HK-2 (cell line): ENCODE data around the gene ALG3.
A peak's percentile ranks its signal among the peaks of the same experiment; 100 is the strongest.

Experiments
- DNase-seq: peaks from one replicate; pipeline ENCODE4 v3.0.0-alpha.2; 2018; ENCODE audit not compliant: unreplicated experiment

ALG3 gene

DNA sequence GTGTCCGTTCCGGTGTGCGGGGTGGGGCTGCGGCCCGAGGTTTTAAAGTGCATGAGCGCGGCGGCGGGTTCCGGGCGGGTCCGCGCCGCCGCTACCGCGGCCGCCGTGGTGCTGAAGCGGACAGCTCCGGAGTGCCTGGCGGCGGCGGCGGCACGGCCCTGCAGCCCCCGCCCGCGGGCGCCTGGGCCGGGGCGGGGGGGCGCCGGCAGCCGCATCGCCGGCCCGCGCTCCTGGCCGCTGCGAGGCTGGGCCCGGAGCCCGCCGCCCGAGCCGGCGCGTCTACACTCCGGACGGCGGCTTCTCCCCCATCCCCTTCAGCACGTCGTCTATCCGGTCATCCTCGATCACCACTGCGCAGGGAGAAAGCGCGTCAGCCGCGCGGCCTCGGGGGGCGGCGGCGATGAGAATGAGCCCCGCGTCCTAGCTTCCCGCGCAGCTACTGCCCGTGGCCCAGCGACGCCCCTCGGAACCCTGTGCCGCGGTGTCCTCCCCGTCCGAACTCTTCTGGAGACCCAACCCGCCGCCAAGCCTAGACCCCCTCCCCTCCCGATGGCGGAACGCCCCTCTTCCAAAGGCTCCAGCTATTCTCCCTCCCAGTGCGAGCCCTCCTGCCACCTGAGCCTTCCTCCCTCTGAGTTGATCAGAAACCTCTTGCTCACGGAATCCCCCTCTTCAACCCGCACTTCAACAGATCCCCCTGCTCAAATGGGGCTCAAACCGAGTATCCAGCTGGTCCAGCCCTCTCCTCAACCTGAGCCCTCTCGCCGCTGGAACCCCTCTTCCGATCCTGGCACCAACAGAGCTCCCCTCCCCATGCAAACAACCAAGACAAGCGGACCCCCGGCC lies 11.3 kb upstream of the ALG3 start:
- DNase-seq, result no peak

DNA sequence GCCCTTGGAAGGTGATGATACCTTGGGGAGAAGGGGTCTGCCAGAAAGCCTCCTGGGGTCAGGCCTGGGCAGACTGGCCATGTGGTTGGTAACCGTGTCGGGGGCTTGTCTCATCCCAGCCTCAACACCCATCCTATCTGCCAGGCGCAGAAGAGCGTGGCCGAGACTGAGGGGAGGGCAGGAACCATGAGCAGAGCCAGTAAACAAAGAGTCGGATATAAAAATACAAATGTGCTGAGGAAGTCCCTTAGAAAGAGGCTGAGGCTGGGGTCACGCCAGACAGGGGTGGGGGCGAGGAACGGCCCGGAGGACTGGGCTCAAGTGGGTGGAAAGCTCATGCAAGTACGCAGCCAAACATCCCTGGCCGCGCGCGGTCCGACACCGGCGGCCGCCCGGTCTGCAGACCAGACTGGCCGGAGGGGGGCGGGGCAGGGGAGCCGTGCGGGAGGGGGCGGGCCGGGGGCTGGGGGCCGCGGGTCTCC lies 10.7 kb upstream of the ALG3 start:
- DNase-seq, result no peak

DNA sequence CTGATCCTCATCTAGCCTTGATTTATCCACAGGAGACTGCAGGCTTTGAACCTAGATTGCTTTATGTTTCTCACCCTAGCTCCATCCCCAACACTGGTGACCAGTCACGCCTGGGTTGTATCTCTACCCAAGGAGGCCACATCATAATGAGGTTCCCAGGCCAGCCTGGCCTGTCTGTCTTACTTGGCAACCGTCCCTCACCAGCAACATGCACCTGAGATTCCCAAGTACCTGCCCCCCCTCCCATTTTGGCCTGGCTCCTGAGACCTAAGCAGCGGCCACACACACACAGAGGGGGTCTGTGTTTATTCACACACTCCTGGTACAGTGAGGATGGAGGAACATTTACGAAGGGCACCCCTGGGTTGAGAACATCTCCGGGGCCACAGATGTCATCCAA lies 10.2 kb upstream of the ALG3 start:
- no peak for DNase-seq

DNA sequence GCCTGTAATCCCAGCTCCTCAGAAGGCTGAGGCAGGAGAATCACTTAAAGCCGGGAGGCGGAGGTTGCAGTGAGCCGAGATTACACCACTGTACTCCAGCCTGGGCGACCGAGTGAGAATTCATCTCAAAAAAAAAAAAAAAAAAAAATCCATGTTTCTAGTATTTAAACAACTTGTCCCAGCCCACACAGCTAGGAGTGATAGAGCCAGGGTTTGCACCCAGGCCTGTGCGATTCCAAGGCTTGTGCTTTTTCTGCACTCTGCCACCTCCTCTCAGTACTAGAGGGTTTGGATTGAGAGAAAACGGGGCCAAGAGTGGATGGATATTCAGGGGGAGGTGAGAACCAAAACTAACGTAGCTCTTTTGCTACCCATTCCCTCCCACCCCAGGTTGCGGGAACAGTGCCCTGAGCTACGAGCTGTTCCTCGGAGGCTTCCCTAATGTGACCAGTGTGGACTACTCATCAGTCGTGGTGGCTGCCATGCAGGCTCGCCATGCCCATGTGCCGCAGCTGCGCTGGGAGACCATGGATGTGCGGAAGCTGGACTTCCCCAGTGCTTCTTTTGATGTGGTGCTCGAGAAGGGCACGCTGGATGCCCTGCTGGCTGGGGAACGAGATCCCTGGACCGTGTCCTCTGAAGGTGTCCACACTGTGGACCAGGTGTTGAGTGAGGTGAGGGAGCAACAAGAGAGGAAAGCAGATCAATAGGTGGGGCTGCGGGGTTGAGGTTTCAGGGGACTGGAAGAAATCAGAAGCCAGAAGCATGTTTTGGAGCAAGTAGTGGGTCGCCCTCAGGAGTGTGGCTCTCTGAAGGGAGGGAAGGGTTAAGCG lies 8.5 kb upstream of the ALG3 start:
- DNase-seq, result no peak

DNA sequence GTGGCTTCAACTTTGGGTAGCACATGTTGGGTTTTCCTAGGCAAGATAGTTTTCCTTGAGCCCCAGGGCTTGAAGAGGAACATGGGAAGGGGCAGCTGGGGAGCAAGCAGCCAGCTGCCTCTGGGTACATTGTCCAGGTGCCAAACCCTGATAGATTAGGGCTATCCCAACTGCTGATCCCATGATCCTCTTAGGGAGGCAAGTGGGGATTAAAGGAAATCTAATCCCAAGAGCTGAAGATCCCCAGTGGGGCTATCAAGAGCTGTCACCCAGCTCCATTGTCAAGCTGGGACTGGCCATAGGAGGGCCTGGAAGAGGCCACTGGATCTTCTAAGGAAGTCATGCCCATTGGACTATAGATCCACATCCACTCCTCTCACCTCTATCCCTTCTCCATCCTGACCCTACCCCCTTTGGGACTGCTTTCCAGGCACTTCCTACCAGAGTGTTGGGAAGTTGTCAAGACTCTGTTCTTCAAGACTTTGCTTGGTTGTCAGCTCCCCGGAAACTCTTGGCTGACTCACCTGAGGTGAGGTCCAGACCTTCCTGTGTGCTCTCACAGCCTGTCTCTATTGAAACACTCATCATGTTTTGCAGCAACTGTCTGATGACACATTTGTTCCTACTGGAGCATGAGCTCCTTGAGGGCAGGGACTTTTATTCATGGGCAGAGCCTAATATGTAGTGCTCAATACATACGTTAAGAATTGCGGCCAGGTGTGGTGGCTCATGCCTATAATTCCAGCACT lies 6.7 kb upstream of the ALG3 start:
- no peak for DNase-seq

DNA sequence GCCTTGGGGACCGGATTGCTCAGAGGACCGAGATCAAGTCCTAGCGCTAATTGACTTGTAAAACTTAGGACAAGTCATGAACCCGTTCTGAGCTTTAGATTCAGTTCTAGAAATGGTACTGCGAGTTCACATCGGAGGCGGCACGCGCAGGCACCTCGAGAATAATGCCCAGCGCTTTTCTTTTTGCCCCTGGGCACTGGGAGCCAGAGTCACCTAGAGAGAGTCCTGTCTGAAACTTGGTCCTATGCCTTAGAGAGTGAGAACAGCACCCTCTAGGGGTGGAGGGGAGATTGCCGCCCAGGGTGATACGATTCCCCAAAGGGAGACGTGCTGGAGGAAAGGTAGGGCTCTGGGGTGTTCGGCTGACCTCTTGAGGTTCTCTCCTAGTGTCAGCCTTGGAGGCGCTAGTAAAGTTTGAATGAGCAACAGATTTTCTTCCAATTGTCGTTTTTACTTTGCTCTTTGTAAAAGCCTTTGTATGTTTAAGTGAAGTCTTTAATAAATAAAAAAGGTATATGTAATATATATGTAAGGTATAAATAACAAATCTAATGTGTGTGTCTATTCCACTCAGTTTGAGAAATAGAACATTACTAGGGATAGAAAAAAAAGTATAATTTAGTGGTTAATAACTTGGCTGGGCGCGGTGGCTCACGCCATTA lies 1.5 kb upstream of the ALG3 start:
- peak; percentile 97 for DNase-seq

DNA sequence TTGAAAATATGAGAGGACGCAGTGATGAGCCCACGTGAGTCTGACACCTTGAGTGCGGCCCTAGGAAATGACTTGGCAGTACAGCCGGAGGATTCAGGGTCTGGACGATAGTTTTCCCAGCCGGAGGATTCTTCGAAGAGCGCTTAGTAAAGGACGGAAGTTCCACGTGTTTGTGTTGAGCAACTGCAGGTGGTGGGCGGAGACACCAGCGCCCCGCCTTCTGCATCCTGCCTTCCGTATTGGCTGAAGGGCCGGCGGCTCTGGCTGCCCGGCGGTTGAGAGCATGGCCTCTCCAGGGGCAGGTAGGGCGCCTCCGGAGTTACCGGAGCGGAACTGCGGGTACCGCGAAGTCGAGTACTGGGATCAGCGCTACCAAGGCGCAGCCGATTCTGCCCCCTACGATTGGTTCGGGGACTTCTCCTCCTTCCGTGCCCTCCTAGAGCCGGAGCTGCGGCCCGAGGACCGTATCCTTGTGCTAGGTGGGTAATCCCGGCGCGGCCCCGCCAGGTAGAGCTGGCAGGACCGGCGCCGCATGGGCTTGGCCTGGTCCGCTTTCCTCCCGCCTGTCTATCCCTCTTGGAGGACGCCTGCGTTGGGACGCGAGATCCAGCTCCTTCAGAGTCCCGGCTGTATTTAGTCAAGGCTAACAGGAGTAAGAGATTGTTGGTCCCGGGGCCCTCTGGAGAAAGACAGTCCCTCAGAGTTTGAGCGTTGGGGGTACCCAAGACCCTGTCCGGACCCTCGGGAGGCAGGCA lies 827 bp upstream of the ALG3 start, which contains the start of gene EEF1AKMT4:
TSS of gene EEF1AKMT4 (plus strand) at position 261 of the 755 bp plus-strand sequence. CDS start at position 284, 23 bp downstream.
- peak; percentile 96 for DNase-seq

DNA sequence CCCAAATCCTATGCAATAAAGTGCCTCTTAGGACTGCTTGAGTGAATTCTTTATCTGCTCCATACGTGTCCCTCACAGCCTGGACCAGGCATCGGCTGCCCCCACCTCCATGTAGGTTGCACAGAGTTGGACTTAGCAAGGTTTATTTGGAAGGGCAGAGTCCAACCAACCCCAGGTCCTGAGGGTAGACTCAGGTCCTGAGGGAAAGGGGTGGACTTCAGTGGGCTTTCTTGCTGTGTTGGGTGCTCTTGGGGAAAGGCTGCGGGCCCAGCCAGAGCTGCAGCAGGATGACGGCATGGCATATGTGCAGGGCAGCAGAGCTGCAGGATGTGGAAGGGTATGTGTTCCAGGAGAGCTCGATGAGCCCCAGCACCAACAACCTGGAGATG lies 6.5 kb downstream of the ALG3 start:
- no peak for DNase-seq

DNA sequence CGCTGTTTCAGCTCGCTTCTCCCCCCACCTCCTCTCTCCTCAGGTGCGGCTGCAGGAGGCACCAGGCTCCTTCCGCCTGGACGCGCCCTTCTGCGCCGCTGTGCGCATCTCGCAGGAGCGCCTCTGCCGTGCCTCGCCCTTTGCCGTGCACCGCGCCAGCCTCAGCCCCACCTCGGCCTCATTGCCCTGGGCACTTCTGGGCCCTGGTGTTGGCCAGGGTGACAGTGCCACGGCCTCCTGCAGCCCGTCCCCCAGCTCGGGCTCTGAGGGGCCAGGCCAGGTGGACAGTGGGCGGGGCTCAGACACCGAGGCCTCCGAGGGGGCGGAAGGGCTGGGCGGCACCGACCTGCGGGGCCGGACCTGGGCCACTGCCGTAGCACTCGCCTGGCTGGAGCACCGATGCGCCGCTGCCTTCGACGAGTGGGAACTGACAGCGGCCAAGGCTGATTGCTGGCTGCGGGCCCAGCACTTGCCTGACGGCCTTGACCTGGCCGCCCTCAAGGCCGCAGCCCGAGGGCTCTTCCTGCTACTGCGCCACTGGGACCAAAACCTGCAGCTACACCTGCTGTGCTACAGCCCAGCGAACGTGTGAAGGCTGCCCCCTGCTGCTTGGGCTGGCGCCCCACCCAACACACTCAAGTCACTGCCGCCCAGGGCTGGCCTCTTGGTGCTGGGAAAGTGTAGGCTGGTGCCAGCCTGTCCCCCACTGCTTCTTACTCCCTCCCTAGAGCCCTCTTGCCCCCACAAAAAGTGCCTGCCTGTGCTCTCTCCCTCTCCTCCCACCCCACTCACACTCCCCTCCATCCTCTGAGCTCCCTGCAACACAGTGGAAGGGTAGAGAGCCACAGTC lies 7.1 kb downstream of the ALG3 start:
- no peak for DNase-seq

DNA sequence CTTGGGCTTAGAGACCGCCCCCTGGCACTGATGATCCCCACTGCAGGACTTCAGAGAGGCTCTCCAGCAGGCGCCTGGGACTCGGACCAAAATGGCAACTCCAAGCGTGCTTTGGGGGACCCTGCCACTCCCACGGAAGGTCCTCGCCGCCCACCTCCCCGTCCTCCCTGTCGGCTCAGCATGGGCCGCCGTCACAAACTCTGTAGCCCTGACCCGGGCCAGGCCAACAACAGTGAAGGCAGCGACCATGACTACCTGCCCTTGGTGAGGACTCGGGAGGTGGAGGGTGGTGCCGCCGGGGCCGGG lies 7.7 kb downstream of the ALG3 start:
- no peak for DNase-seq

DNA sequence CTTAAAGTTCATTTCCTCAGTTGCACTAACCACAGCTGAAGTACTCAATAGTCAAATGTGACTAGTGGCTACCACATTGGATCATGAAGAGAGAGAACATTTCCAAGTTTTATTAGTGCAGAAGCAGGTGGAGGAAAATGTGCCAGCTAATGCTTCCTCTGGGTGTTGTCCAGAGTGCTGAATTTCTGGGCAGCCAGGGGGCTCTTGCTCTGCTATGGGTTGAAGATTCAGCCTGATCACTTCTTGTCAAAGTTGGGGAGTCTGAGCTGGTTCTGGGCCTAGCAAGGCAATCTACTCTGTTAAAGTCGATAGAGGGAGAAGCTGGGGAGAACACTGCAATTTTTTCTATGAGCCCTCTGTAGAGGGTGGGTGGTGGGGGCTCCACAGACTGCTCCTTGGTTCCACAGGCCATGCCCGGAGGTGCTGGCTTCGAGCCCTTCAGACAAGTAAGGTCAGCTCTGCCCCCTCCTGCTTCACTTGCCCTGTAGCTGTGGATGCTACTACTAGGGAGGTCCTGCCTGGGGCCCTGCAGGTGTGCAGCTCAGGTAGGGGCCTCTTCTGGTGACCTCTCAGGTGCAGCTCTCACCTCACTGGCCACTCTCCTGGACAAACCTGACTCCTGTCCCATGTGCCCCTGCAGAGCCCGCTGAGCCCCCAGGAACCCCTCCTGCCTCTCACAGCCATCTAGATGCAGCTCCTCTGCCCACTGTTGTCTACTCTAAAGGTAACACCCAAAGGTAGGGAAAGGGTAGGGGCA lies 8.2 kb downstream of the ALG3 start:
- DNase-seq, result no peak

DNA sequence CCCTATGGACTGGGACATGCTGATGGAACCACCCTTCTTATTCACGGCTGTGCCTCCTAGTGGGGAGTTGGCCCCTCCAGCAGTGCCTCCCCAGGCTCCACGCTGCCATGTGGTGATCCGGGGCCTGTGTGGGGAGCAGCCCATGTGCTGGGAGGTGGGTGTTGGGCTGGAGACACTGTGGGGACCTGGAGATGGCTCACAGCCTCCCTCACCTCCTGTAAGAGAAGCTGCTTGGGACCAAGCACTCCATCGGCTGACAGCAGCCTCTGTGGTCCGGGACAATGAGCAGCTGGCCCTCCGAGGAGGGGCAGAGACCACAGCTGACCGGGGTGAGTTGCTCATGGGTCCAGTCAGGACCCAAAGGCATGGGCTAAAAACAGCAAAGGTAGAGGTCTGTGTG lies 9.1 kb downstream of the ALG3 start:
- no peak for DNase-seq

DNA sequence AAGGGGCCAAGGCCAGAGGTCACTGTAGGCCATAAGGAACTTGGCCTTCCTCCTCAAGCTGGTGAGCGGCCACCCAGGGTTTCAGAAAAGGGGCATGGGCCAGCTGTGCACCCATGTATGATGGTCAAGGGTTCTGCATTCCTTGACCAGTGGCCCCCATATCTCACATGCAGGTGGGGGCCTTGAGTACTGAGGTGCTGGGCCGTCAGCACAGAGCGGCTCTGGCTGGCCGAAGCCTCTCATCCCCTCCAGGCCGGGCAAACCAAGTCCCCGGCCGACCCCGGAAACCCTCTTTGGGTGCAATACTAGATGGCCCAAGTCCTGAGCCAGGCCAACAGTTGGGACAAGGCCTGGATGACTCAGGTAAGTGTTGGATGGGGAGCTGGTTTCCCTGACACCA lies 9.5 kb downstream of the ALG3 start:
- no peak for DNase-seq

DNA sequence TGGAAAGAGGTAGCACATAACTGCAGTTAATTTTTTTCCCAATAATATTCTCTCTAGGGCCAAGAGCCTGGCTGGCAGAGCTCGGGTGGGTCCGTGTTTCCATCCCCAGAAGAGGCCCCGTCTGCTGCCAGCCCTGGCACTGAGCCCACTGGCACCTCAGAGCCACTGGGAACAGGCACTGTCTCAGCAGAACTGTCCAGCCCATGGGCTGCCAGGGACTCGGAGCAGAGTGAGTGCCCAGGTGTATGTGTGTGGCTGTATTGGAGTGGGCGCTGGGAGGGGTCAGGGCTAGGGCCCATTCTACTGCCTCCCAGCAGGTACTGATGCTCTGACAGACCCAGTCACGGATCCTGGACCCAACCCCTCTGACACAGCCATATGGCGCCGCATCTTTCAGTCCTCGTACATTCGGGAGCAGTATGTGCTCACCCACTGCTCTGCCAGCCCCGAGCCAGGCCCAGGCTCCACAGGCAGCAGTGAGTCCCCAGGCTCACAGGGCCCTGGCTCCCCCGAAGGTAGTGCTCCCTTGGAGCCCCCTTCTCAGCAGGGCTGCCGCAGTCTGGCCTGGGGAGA lies 10.4 kb downstream of the ALG3 start:
- DNase-seq, result no peak

DNA sequence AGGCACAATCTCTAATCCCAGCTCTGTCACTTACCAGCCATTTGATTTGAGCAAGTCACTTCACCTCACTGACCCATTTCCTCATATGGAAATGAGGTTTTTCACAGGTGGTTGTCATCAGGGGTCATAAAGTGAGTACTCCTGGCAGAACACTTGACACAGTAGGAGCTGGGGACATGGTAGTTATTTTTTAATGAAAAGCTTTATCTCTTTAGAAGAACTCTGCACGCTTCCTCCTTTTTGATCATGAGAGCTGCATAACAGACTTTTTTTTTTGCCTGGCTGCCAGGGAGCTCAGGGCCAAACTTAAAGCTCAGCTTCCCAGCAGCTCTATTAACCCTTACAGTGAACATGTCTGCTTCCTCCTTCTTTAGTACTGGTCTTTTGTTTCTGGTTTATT lies 11.0 kb downstream of the ALG3 start:
- no peak for DNase-seq

DNA sequence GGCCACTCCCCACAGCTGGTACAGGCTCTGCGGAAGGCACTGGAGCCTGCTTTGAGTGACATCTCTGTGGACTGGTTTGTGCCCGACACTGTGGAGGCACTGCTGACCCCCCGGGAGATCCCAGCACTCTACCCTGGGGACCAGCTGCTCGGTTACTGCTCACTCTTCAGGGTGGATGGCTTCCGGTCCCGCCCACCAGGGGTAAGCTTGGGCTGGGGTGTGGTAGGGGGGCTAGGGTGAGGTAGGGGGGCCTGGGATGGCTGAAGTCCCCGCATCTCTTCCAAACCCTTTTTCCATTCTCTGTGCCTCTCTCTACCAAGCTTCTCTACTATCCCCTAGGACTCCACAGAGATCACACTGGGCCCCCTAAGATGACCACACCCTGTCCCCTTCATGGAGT lies 11.6 kb downstream of the ALG3 start:
- no peak for DNase-seq

DNA sequence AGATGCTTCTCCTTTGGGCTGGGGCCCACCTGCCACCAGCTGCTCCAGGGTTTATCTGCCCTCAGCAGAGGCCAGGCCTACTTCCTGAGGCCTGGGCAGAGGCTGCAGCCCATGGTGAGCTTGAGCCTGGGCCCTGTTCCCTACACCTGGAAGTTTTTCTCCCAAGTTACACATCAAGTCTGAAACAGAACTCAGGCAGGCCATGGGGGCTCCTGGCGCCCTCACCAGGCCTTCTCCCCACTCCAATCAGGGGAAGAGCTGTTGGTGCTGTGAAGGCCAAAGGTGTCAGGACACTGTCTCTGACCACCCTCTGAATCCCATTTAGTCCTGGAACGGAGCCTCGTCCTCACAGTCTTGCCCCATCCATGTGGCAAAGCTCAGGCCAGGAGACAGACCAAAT lies 12.1 kb downstream of the ALG3 start:
- DNase-seq, result no peak

DNA sequence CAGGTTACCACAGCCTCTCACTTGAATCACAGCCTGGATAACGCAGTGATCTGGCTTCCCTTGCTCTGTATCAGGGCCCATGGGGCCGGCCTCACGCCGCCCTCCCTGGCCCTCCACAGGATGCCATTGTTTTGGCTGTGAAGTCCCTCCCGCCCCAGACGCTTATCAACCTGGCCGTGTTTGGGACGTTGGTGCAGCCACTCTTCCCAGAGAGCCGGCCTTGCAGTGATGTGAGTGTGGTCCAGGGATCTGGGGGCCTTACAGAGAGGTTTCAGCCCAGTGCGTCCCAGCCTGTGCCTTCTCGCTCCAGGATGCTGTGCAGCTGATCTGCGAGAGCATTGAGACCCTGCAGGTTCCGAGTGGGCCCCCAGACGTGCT lies 12.7 kb downstream of the ALG3 start:
- no peak for DNase-seq

DNA sequence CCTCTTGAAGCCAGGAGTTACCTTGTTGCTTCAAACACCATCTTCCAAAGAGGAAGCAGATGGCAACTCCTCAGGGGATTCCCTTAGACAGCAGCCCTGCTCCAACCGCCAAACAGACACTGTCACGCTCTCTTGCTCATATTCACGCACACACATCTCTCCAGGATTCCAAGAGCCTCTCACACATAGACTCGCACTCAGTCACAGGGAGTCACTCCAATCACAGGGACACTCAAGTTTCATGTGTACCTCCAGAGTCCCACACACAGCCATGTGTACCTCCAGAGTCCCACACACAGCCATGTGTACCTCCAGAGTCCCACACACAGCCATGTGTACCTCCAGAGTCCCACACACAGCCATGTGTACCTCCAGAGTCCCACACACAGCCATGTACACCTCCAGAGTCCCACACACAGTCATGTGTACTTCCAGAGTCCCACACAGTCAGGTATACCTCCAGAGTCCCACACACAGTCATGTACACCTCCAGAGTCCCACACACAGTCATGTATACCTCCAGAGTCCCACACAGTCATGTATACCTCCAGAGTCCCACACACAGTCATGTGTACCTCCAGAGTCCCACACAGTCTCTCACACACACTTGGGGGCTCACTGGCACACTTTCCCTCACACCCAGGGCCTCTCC lies 13.3 kb downstream of the ALG3 start:
- no peak for DNase-seq
